ENCODE results near the gene PKP4.

Gene PKP4

GRCh38 chr2:158634627-158635026 is 177.9 kb downstream of the PKP4 start:
- Histone ChIP-seq H3K36me3 (ENCODE audit: control insufficient read depth, insufficient read depth, low read length) (peaks cover 11% of the 10 kb centered on the region), H3K9me3 (ENCODE audit: control insufficient read depth, low read length) (no peaks in the 10 kb centered on the region), H3K4me3 (ENCODE audit: insufficient read depth, low read depth, low read length, poor library complexity, severe bottlenecking) (no peak overlapping the region), H3K27ac (ENCODE audit: insufficient read depth, low read length, poor library complexity, severe bottlenecking) (no peak overlapping the region), H3K27me3 (replicated peaks; ENCODE audit: control insufficient read depth, insufficient read depth, low read length, poor library complexity, severe bottlenecking) (no peaks in the 10 kb centered on the region), H3K4me1 (ENCODE audit: control insufficient read depth, insufficient read depth, low read length, poor library complexity, severe bottlenecking) (no peaks in the 10 kb centered on the region)
- DNase-seq = no peak

- DNase-seq = no peak
- H3K4me1 ChIP-seq (ENCODE audit: control insufficient read depth, insufficient read depth, low read length, poor library complexity, severe bottlenecking) = no peaks in the 10 kb centered on the region
- H3K9me3 ChIP-seq (ENCODE audit: control insufficient read depth, low read length) = no peaks in the 10 kb centered on the region
- H3K27ac ChIP-seq (ENCODE audit: insufficient read depth, low read length, poor library complexity, severe bottlenecking) = no peak overlapping the region
- no peaks in the 10 kb centered on the region for H3K27me3 ChIP-seq (replicated peaks; ENCODE audit: control insufficient read depth, insufficient read depth, low read length, poor library complexity, severe bottlenecking)
- peaks cover 11% of the 10 kb centered on the region for H3K36me3 ChIP-seq (ENCODE audit: control insufficient read depth, insufficient read depth, low read length)
- H3K4me3 ChIP-seq (ENCODE audit: insufficient read depth, low read depth, low read length, poor library complexity, severe bottlenecking) = no peak overlapping the region
These were observed 179.3 kb downstream of the PKP4 start for GRCh38 chr2:158635961-158636601.

- DNase-seq = no peak
- H3K27me3 ChIP-seq (replicated peaks; ENCODE audit: control insufficient read depth, insufficient read depth, low read length, poor library complexity, severe bottlenecking) = no peaks in the 10 kb centered on the region
- H3K4me3 ChIP-seq (ENCODE audit: insufficient read depth, low read depth, low read length, poor library complexity, severe bottlenecking) = no peak overlapping the region
- no peak overlapping the region for H3K27ac ChIP-seq (ENCODE audit: insufficient read depth, low read length, poor library complexity, severe bottlenecking)
- H3K36me3 ChIP-seq (ENCODE audit: control insufficient read depth, insufficient read depth, low read length) = peaks cover 1% of the 10 kb centered on the region
- H3K9me3 ChIP-seq (ENCODE audit: control insufficient read depth, low read length) = no peaks in the 10 kb centered on the region
- H3K4me1 ChIP-seq (ENCODE audit: control insufficient read depth, insufficient read depth, low read length, poor library complexity, severe bottlenecking) = no peaks in the 10 kb centered on the region
These were observed 180.6 kb downstream of the PKP4 start for GRCh38 chr2:158637357-158637756.

GRCh38 chr2:158644139-158644538 is 187.4 kb downstream of the PKP4 start:
- H3K27me3 ChIP-seq (replicated peaks; ENCODE audit: control insufficient read depth, insufficient read depth, low read length, poor library complexity, severe bottlenecking) = no peaks in the 10 kb centered on the region
- H3K27ac ChIP-seq (ENCODE audit: insufficient read depth, low read length, poor library complexity, severe bottlenecking) = no peak overlapping the region

GRCh38 chr2:158645299-158645698 is 188.5 kb downstream of the PKP4 start:
- H3K4me3 ChIP-seq (ENCODE audit: insufficient read depth, low read depth, low read length, poor library complexity, severe bottlenecking) = no peak overlapping the region
- no peaks in the 10 kb centered on the region for H3K9me3 ChIP-seq (ENCODE audit: control insufficient read depth, low read length)
- H3K4me1 ChIP-seq (ENCODE audit: control insufficient read depth, insufficient read depth, low read length, poor library complexity, severe bottlenecking) = no peaks in the 10 kb centered on the region
- H3K27me3 ChIP-seq (replicated peaks; ENCODE audit: control insufficient read depth, insufficient read depth, low read length, poor library complexity, severe bottlenecking) = no peaks in the 10 kb centered on the region
- no peak overlapping the region for H3K27ac ChIP-seq (ENCODE audit: insufficient read depth, low read length, poor library complexity, severe bottlenecking)
- H3K36me3 ChIP-seq (ENCODE audit: control insufficient read depth, insufficient read depth, low read length) = no peaks in the 10 kb centered on the region
- no peak for DNase-seq

More at GRCh38 chr2:158644139-158644538, 187.4 kb downstream of the PKP4 start:
- no peaks in the 10 kb centered on the region for H3K9me3 ChIP-seq (ENCODE audit: control insufficient read depth, low read length)
- no peaks in the 10 kb centered on the region for H3K4me1 ChIP-seq (ENCODE audit: control insufficient read depth, insufficient read depth, low read length, poor library complexity, severe bottlenecking)
- no peak overlapping the region for H3K4me3 ChIP-seq (ENCODE audit: insufficient read depth, low read depth, low read length, poor library complexity, severe bottlenecking)
- no peaks in the 10 kb centered on the region for H3K36me3 ChIP-seq (ENCODE audit: control insufficient read depth, insufficient read depth, low read length)
- no peak for DNase-seq

GRCh38 chr2:158647436-158648231 is 190.9 kb downstream of the PKP4 start:
- no peaks in the 10 kb centered on the region for H3K27me3 ChIP-seq (replicated peaks; ENCODE audit: control insufficient read depth, insufficient read depth, low read length, poor library complexity, severe bottlenecking)
- H3K36me3 ChIP-seq (ENCODE audit: control insufficient read depth, insufficient read depth, low read length) = no peaks in the 10 kb centered on the region
- H3K4me1 ChIP-seq (ENCODE audit: control insufficient read depth, insufficient read depth, low read length, poor library complexity, severe bottlenecking) = no peaks in the 10 kb centered on the region
- H3K9me3 ChIP-seq (ENCODE audit: control insufficient read depth, low read length) = no peaks in the 10 kb centered on the region
- DNase-seq = no peak
- H3K4me3 ChIP-seq (ENCODE audit: insufficient read depth, low read depth, low read length, poor library complexity, severe bottlenecking) = no peak overlapping the region
- no peak overlapping the region for H3K27ac ChIP-seq (ENCODE audit: insufficient read depth, low read length, poor library complexity, severe bottlenecking)

GRCh38 chr2:158649846-158650245 is 193.1 kb downstream of the PKP4 start:
- no peak for DNase-seq
- H3K4me3 ChIP-seq (ENCODE audit: insufficient read depth, low read depth, low read length, poor library complexity, severe bottlenecking) = no peak overlapping the region
- H3K27me3 ChIP-seq (replicated peaks; ENCODE audit: control insufficient read depth, insufficient read depth, low read length, poor library complexity, severe bottlenecking) = no peaks in the 10 kb centered on the region
- no peak overlapping the region for H3K27ac ChIP-seq (ENCODE audit: insufficient read depth, low read length, poor library complexity, severe bottlenecking)
- H3K36me3 ChIP-seq (ENCODE audit: control insufficient read depth, insufficient read depth, low read length) = no peaks in the 10 kb centered on the region
- no peaks in the 10 kb centered on the region for H3K4me1 ChIP-seq (ENCODE audit: control insufficient read depth, insufficient read depth, low read length, poor library complexity, severe bottlenecking)
- H3K9me3 ChIP-seq (ENCODE audit: control insufficient read depth, low read length) = no peaks in the 10 kb centered on the region

GRCh38 chr2:158650646-158651357 is 194.1 kb downstream of the PKP4 start:
- no peak overlapping the region for H3K27ac ChIP-seq (ENCODE audit: insufficient read depth, low read length, poor library complexity, severe bottlenecking)
- H3K4me3 ChIP-seq (ENCODE audit: insufficient read depth, low read depth, low read length, poor library complexity, severe bottlenecking) = no peak overlapping the region
- DNase-seq = no peak
- no peaks in the 10 kb centered on the region for H3K36me3 ChIP-seq (ENCODE audit: control insufficient read depth, insufficient read depth, low read length)
- H3K4me1 ChIP-seq (ENCODE audit: control insufficient read depth, insufficient read depth, low read length, poor library complexity, severe bottlenecking) = no peaks in the 10 kb centered on the region
- no peaks in the 10 kb centered on the region for H3K9me3 ChIP-seq (ENCODE audit: control insufficient read depth, low read length)
- H3K27me3 ChIP-seq (replicated peaks; ENCODE audit: control insufficient read depth, insufficient read depth, low read length, poor library complexity, severe bottlenecking) = no peaks in the 10 kb centered on the region

- no peaks in the 10 kb centered on the region for H3K36me3 ChIP-seq (ENCODE audit: control insufficient read depth, insufficient read depth, low read length)
- H3K9me3 ChIP-seq (ENCODE audit: control insufficient read depth, low read length) = no peaks in the 10 kb centered on the region
- DNase-seq = no peak
- H3K4me3 ChIP-seq (ENCODE audit: insufficient read depth, low read depth, low read length, poor library complexity, severe bottlenecking) = no peak overlapping the region
- no peaks in the 10 kb centered on the region for H3K4me1 ChIP-seq (ENCODE audit: control insufficient read depth, insufficient read depth, low read length, poor library complexity, severe bottlenecking)
- H3K27me3 ChIP-seq (replicated peaks; ENCODE audit: control insufficient read depth, insufficient read depth, low read length, poor library complexity, severe bottlenecking) = no peaks in the 10 kb centered on the region
- H3K27ac ChIP-seq (ENCODE audit: insufficient read depth, low read length, poor library complexity, severe bottlenecking) = no peak overlapping the region
These were observed 194.8 kb downstream of the PKP4 start for GRCh38 chr2:158651358-158652057.

Data from effector memory CD4-positive, alpha-beta T cell (primary cell).